Measurements from ENCODE around the gene OXTR.

Gene OXTR

GRCh38 chr3:8769088-8769822 is at the start of gene OXTR:
OXTR (minus strand) TSS chr3:8769613; CDS start chr3:8768187, 1,426 bp downstream.
- DNase-seq = peak; percentile 17 to 68

- DNase-seq = no peak
Measured at GRCh38 chr3:8817486-8817885, 48.1 kb upstream of the OXTR start.

- no peak for DNase-seq
Measured at GRCh38 chr3:8816106-8816505, 46.7 kb upstream of the OXTR start.

- DNase-seq = no peak
Measured at GRCh38 chr3:8813411-8813810, 44.0 kb upstream of the OXTR start.

- no peak for DNase-seq
Measured at GRCh38 chr3:8810561-8810960, 41.1 kb upstream of the OXTR start.

GRCh38 chr3:8805774-8806173 is 36.4 kb upstream of the OXTR start:
- DNase-seq = no peak

GRCh38 chr3:8802256-8802655 is 32.8 kb upstream of the OXTR start:
- DNase-seq = no peak

GRCh38 chr3:8800016-8800415 is 30.6 kb upstream of the OXTR start:
- no peak for DNase-seq

- DNase-seq = no peak
Measured at GRCh38 chr3:8794247-8794646, 24.8 kb upstream of the OXTR start.

GRCh38 chr3:8793242-8793641 is 23.8 kb upstream of the OXTR start:
- no peak for DNase-seq

GRCh38 chr3:8790529-8790928 is 21.1 kb upstream of the OXTR start:
- no peak for DNase-seq

GRCh38 chr3:8784676-8785435 is 15.4 kb upstream of the OXTR start:
- no peak for DNase-seq

GRCh38 chr3:8780279-8780678 is 10.9 kb upstream of the OXTR start:
- DNase-seq = peak; percentile 12 to 23

GRCh38 chr3:8778475-8778874 is 9.1 kb upstream of the OXTR start:
- DNase-seq = no peak

GRCh38 chr3:8777978-8778267 is 8.5 kb upstream of the OXTR start:
- no peak for DNase-seq

- no peak for DNase-seq
Measured at GRCh38 chr3:8777201-8777977, 8.0 kb upstream of the OXTR start.

GRCh38 chr3:8776406-8776805 is 7.0 kb upstream of the OXTR start:
- DNase-seq = no peak

GRCh38 chr3:8775602-8776001 is 6.2 kb upstream of the OXTR start:
- DNase-seq = no peak

- DNase-seq = no peak
Measured at GRCh38 chr3:8775181-8775580, 5.8 kb upstream of the OXTR start.

- DNase-seq = no peak
Measured at GRCh38 chr3:8773941-8774542, 4.6 kb upstream of the OXTR start.

GRCh38 chr3:8768364-8769087 is 887 bp downstream of the OXTR start:
- DNase-seq = peak; percentile 41 to 45

- DNase-seq = no peak
Measured at GRCh38 chr3:8767667-8768363, 1.6 kb downstream of the OXTR start.
